Mesenteric fat pad (tissue), 1 donor: Measurements from ENCODE around the gene BPTF. TPM values are rescaled to one million over a fixed set of nuclear protein-coding genes. Genes with fewer than 3 reads are reported as not detected.
"Not testable (repeated sequence)": the region's sequence is repeated elsewhere in the genome, so short reads cannot be mapped to it uniquely, and the experiment has no call there.

Source experiments
- DNase-seq: peaks from one replicate; pipeline ENCODE4 v3.0.0-alpha.2; 2020; ENCODE audit warnings: low spot score
- total RNA-seq: library from RNA; stranded (reverse); fragmentation: NEBNext Ultra II Directional; extraction: Animal tissue kit (Norgen Biotek cat#: 25700); gene quantifications from one replicate; pipeline ENCODE4 v1.2.1, GENCODE V29; 2021
- donor health status: DM: yes; HTN: yes; CAD: no.

BPTF gene
- total RNA-seq, 1 donor from 2014 or later = 72.6 TPM

DNA sequence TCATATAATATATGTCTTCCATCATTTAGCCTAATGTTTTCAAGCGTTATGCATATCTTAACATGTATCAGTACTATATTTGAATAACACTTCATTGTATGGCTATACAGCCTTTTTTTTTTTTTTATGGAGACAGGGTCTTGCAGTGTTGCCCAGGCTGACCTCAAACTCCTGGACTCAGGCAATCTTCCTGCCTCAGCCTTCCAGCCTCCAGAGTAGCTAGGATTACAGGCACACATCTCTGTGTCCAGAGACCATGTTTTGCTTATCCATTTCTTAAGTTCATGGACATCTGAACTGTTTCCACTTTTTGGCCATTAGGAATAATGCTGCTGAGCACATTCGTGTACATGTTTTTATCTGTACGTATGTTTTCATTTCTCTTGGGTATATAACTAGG is 7.8 kb downstream of the BPTF start:
- DNase-seq = no peak

DNA sequence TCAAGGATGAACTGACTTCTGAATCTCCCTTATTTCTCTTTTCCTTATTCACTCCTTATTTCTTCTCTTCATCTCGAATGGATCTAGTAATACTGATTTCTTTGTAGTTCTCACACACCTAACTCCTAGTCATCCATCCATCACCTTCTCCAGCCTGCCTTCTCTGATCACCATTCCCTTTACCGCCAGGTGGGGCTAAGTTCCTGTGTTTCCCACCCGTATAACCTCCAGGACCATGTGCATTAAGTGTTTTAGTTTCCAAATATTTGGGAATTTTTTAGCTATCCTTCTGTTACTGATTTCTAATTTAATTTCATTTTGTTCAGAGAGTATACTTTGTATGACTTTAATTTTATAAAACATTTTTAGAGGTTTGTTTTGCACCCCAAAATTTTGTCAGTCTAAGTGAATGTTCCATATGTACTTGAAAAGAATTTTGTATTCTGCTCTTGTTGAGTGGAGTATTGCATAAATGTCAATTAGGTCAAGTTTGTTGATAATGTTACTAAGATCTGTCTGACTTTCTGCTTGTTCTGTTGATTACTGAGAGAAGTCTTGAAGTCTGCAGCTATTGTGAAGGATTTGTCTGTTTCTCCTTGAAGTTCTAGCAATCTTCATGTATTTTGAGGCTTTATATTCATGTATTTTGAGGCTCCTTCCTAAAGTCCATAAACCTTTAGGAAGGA is 8.8 kb downstream of the BPTF start:
- DNase-seq = no peak

DNA sequence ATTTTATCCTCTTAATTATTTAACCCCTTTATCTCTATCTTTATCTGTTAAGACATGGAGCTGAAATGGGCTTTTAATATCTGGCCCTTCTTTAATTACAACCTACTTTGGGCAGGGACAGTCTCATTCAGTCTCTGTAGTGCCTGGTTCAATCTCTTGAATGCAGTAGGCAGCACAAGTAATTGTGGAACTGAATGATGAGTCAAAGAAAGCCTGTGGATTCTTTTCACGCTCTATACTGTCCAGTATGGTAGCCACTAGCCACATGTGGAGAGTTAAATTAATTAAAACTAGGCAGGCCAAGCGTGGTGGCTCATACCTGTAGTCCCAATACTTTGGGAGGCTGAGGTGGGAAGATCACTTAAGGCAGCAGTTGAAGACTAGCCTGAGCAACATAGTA is 9.3 kb downstream of the BPTF start:
- no peak for DNase-seq

DNA sequence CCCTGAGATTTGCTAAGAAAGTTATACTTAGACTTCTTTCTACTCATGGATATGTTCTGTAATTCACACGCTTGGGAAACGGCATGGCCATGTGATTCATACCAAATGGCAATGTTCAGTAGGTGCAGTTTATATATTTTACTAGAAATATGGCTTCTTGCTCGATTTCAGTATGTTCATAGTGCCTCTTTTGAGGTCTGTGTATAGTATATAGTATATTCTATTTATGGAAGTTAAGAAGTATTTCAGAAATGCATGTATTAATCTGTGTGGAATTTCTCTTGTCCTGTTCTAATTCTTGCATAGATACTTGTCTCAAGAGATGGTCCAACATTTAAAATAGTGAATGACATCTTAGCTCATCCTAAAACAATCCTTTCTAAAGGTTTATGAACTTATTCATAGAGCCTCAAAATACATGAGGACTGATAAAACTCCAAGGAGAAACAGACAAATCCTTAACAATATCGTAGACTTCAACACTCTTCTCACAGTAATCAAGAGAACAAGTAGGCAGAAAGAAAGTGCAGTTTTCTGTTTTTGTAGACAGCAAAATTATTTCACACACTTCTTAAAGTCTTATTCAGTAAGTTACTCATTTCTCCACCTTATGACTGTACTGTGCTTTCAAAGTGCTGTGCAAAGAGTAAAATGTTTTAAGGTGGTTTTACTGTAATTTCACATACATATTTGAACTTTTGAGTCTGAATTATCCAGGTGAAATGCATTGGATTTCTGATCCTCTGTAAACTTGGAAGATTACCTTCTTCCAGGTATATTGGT is 11.1 kb downstream of the BPTF start:
- DNase-seq = no peak

DNA sequence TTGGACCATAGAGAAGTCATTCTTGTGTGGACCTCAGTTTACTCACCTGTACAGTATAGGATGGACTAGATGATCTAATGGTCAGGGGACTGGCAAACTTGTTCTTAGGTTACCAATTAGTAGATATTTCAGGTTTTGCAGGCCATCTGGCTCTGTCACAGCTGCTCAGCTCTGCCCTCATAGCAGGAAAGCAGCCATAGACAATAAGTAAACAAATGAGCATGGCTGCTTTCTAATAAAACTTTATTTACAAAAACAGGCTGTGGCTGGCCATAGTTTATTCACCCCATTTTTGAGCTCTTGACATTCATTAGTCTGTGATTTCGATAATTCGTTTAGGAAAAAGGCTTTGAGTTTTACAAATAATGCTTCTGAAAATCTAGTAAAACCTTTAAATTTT is 12.7 kb downstream of the BPTF start:
- no peak for DNase-seq

DNA sequence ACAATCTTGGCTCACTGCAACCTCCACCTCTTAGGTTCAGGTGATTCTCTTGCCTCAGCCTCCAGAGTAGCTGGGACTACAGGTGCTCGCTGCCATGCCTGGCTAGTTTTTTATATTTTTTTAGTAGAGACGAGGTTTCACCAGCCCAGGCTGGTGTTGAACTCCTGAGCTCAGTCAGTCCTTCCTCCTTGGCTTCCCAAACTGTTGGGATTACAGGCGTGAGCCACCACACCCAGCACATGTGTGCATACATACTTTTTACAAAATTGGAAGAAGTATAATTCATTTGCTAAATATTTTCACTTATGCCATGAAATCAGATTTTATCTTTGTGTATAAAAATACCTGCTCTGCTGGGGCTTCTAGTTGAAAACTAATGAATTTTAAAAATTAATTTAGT is 13.2 kb downstream of the BPTF start:
- DNase-seq = no peak

DNA sequence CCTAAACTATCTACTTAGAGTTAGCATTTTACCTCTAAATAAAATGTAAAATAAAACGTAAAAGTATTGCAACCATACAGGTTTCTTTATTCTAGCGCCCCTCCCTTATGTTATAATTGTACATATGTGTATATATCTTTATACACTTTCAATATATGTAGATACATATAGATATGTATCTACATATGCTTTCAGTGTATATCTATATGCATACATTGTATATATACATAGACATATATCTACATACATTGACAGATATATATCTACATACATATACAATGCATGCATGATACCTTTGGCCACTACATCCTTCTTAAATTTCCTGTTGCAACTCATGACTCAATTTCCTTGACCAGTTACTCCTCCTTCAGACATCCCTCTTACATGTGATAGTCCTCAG is 16.7 kb downstream of the BPTF start:
- no peak for DNase-seq

DNA sequence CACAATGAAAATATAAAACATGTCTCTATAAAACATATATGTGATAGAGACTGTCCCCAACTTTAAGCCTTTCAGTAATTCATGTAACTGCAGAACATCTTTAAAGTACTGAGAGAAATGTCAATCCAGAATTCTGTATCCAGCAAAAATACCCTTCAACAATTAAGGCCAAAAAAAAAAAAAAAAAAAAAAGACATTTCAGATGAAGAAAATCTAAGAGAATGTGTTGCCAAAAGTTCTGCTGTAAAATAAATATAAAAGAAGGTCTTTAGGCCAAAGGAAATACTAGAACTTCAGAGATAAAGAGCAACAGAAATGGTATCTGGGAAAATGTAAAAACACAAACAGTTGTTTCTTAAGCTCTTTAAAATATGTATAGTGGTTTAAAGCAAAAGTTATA is 17.3 kb downstream of the BPTF start:
- DNase-seq = no peak

DNA sequence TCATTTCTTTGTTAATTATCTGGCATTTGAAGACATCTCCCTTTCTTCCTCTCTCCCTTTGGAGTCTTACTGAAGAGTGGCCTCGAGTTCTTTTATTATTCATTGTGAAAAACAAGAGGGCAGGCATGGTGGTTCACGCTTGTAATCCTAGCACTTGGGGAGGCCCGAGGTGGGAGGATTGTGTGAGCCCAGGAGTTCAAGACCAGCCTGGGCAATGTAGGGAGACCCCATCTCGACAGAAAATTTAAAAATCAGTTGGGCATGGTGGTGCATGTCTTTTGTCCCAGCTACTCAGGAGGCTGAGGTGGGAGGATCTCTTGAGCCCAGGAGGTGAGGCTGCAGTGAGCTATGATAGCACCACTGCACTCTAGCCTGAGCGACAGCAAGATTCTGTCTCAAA is 20.1 kb downstream of the BPTF start:
- DNase-seq = no peak

DNA sequence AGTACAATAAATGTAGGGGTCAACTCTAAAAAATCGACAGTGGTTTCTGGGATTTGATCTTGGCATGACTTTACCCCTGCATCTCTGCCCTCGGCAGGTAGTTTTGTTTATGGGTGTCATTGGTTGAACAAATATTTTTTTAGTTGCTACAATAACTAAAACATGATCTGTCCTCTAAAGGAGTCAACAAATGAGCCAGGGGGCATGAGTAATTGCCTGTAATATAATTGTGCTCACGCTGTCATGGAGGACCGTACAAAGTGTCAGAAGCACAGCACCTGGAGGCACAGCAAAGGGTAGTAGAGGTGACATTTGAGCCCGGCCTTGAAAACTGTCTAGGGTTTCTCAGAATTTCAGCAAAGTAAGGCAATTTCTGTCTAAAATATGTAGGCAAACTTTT is 22.9 kb downstream of the BPTF start:
- DNase-seq = not testable (repeated sequence)

DNA sequence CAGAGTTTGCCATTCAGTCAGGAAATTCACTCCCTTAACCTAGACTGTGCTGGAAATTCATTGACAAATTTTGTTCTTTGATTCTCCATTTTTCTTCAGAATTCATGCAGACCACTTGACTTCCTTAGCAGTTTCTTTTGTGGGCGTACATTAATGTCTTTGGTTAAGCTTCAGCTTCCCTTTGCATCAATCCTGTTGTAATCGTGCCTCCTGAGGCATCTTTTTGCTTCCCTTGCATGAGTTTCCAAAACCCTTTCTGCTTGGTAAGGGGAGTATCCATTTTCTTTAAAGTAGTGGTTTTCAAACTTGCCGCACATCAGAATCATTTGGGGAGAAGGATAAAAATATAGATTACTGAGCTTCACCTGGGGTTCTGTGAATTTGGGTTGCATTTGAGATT is 23.5 kb downstream of the BPTF start:
- DNase-seq = not testable (repeated sequence)

DNA sequence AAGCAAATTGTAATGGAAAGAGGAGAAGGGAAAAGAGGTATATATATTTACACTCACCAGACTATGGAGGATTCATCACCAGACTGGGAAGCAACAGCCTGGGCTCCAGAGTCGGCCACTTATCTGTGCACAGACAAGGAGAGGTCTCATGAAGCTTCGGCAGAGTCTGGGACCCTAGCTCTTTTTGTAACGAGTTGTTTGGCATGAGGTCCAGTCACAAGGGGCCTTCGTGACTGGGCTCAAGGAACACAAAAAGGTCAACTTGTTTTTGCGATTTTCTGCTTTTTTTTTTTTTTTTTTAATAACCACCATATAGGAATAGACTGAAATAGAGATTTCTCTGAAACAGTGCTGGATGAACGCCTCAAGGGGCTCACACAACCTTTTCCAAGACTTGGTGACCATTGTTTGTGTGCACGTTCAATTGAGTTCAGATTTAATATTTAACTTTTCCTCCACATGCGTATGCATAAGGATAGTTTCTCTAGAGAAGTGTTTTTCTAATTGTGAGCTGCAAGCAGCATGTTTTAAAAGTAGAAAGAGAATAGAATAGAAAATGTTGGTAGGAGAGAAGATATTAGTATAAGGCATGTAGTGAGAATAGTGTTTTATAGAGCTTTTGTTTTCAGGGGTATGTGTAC is 25.8 kb downstream of the BPTF start:
- DNase-seq = no peak

DNA sequence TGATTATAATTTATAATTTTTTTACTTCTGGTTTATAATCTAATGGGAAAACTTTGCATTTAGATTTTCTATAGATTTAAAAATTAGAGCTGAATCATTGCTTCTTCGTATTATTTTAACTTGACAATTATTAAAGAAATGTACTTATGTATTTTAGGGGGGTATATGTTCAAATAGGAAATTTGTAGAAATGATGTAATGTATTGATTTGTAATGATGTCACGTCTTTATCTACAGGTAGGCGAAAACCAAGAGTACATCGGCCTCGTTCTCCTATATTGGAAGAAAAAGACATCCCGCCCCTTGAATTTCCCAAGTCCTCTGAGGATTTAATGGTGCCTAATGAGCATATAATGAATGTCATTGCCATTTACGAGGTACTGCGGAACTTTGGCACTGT is 28.4 kb downstream of the BPTF start:
- DNase-seq = no peak

DNA sequence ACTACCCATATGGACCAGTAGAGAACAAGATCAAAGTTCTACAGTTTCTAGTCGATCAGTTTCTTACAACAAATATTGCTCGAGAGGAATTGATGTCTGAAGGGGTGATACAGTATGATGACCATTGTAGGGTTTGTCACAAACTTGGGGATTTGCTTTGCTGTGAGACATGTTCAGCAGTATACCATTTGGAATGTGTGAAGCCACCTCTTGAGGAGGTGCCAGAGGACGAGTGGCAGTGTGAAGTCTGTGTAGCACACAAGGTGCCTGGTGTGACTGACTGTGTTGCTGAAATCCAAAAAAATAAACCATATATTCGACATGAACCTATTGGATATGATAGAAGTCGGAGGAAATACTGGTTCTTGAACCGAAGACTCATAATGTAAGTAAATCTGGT is 29.1 kb downstream of the BPTF start:
- no peak for DNase-seq

DNA sequence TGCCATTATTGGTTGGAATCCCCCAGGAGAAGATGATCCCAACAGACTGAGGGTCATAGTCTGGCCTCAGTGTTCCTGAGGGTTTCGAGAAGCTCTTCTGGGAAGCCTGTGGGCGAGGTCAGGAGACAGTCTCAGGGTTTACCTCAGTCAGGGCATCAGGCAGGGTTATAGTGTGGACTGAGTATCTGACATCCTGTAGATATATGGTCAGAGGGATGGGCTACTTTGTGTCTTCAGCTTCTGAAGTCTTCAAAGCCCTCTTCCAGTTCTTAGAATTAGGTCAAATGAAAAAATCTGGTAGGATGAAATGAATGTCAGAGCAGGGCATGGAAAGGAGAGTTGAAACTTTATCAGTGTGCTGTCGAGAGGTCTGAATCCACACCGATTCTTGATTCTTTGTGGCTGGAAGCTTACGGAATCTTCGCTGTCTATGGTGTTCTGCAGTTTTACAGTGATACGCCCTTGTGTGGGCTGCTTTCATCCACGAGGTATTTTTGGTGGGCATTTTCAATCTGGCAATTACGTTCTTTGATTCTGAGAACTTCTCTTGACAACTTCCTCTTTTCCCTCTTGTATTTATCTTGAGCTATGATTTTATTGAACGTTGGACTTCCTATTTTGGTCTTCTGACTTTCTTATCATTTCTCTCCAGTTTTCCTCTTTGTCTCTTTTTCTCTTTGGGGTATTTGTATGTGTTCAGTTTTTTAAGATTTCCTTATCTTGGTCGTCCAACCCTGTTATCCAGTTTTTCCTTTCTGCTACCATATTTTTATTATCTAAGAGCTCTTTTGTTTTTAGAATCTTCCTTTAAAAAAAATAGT is 30.4 kb downstream of the BPTF start:
- no peak for DNase-seq

DNA sequence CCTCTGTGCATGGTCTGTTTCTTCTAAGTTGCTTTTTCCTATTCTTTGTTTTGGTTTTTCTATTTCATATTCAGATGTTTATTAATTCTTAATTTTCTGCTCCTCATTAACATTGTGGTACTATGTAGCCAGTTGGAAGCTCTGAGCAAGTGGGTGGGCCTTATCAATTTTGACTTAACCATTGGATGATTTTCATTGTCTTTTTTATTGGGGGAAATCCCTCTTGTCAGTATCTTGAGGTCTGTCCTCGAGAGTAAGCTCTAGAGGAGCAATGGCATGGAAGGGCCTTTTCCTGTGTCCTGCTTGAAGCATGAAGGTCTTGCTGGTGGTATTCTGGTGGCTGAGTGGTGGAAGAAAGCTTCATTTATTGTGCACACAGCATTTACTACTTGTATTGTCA is 31.1 kb downstream of the BPTF start:
- not testable (repeated sequence) for DNase-seq

DNA sequence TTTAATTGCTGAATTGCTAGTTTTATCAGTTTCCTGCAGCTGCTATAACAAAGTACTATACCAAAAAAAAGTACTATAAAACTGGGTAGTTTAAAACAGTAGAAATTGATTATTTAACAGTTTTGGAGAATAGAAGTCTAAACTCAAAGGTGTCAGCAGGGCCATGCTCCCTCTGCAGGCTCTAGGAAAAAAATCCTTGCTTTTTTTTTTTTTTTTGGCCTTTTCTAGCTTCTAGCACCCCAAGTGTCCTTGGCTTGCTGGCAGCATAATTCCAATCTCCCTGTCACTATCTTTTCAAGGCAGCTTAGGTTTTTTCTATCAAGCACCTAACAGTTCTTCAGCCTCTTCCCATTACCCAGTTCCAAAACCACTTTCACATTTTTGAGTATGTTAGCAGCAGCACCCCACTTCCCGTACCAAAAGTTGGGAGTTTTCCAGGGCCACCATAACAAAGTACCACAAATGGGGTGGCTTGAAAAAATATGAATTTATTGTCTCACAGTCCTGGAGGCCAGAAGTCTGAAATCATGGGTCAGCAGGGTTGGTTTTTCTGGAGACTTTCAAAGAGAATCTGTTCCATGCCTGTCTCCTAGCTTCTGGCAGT is 37.4 kb downstream of the BPTF start:
- DNase-seq = no peak

DNA sequence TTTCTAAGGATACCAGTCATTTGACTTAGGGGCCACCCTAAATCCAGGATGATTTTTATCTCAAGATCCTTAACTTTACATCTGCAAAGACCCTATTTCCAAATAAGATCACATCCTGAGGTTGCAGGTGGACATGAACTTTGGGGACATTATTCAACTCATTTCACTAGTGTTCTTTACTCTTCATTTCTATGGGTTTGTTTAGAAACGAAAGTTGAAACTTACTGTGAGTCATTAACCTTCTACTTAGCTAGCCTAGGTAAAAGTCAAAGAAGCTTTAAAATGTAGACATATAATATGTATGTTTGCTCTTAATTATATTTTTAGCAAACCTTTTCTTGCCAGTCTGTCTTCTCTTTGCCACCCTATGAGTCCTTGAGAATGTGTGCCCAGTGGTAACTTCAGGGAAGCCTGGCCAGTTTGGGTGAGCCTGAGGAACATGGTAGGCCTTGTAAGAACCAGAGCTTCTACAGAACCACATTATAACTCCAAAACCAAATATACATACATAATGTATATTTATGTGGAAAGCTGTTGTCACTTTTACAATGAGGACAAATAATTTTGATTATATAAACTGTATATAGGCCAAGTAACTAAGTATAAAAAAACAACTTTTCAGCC is 38.4 kb downstream of the BPTF start:
- no peak for DNase-seq

DNA sequence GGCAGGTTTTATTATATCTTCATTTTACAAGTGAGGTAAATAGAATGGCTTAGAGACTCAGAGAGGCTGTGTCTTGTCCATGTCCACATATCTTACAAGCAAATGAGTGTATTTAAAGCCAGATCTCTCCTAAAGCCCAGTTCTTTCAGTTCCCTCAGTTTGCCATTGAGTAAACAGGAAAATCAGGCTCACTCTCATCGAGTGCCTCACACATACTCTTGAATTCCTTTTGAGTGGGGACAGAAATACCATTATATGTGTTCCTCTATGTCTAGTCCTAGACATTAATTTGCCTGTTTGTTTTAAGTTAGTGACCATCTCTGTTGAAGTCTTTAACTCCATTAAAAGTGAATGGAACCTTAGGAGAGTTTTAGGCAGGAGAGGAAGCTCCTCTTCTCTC is 40.1 kb downstream of the BPTF start:
- DNase-seq = no peak

DNA sequence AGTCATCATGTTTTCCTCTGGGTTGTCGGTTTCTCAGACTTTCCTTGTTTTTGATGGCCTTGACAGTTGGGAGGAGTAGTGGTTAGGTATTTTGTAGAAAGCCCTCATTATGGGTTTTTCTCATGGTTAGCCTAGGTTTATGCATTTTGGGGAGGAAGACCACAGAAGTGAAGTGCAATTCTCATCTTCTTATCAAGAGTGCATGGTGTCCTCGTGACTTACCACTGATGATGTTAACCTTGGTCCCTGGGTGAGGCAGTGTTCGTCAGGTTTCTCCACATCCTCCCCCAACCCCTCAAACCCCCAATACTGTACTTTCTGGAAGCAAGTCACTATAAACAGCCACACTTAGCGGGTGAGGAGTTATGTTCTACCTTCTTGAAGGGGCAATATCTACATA is 42.3 kb downstream of the BPTF start:
- no peak for DNase-seq

DNA sequence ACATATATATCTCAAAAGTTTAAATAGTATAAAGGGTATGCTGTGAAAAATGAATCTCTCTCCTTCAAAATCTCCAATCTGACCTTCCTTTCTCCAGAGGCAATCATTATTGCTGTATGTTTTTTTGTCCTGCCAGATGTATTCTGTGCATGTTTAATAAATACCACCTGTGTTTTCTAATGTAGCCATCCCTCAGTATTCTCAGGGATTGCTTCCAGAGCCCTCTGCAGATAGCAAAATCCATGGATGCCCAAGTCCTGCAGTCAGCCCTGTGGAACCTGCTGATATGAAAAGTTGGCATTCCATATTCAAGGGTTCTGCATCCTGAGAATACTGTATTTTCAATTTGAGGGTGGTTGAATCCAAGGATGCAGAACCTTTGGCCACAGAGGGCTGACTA is 42.9 kb downstream of the BPTF start:
- no peak for DNase-seq
